ENCODE data around the gene TMUB2. TPM values are rescaled to one million over a fixed set of nuclear protein-coding genes. Genes with fewer than 3 reads are reported as not detected.
A peak's percentile ranks its signal among the peaks of the same experiment; 100 is the strongest.

The TMUB2 gene
- total RNA-seq, 1 experiment from 2014 or later = 25.1 TPM

DNA sequence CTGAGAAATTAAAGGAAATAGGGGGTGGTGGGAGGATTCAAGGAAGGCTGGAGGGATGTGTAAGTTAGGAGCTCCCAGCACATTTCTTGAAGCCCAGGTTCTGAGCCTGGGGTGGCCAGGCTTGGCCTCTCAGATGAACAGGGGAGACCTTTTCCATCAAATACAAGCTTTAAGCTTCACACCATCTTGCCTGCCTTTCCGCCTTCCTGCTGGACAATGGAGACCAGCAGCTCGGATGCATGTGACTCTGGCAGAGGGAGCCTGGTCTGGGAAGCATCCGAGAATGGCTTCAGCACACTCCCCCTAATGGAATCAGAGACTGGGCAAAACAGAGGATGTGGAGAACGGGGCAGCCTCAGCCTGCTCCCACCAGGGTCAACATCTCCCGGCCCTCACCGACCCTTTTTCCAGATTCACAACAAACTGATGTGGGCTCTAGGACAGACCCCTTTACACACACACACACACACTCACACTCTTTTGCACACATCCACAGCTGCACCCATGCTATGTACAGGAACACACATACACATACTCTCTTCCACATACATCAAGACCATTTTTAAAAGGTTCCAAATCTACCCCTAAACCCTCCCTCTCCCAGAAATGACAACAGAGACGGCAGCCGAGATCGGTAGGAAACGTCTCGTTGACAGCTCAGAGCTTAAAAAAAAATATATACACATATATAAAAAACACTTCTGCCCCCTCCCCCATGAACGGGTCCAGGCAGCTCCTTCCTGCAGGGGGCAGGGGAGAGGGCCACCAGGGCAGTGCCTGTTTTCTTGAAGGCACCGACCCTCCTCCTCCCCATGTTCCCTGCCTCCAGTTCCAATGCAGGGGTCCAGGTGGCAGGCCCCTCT lies 19.4 kb downstream of the TMUB2 start:
- no peak overlapping the region for H3K4me2 ChIP-seq (ENCODE audit: low read length)
- H3K27me3 ChIP-seq (ENCODE audit: insufficient read depth, low read length) = no peaks in the 10 kb centered on the region
- peaks cover 50 to 82% of the 10 kb centered on the region in 2 experiments for H3K4me1 ChIP-seq (ENCODE audit: control insufficient read depth in 1 of 2, insufficient read depth in 2 of 2, low read length in 2 of 2)
- H3K79me2 ChIP-seq (ENCODE audit: insufficient read depth, low read length) = peaks cover 11% of the 10 kb centered on the region; the same call in 1 of the 2 replicates
- TF ChIP-seq, protein P1, sequence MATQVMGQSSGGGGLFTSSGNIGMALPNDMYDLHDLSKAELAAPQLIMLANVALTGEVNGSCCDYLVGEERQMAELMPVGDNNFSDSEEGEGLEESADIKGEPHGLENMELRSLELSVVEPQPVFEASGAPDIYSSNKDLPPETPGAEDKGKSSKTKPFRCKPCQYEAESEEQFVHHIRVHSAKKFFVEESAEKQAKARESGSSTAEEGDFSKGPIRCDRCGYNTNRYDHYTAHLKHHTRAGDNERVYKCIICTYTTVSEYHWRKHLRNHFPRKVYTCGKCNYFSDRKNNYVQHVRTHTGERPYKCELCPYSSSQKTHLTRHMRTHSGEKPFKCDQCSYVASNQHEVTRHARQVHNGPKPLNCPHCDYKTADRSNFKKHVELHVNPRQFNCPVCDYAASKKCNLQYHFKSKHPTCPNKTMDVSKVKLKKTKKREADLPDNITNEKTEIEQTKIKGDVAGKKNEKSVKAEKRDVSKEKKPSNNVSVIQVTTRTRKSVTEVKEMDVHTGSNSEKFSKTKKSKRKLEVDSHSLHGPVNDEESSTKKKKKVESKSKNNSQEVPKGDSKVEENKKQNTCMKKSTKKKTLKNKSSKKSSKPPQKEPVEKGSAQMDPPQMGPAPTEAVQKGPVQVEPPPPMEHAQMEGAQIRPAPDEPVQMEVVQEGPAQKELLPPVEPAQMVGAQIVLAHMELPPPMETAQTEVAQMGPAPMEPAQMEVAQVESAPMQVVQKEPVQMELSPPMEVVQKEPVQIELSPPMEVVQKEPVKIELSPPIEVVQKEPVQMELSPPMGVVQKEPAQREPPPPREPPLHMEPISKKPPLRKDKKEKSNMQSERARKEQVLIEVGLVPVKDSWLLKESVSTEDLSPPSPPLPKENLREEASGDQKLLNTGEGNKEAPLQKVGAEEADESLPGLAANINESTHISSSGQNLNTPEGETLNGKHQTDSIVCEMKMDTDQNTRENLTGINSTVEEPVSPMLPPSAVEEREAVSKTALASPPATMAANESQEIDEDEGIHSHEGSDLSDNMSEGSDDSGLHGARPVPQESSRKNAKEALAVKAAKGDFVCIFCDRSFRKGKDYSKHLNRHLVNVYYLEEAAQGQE (IDR thresholded peaks at IDR 0.05; ENCODE audit: low read depth) = no peak
- TF ChIP-seq, protein P2, sequence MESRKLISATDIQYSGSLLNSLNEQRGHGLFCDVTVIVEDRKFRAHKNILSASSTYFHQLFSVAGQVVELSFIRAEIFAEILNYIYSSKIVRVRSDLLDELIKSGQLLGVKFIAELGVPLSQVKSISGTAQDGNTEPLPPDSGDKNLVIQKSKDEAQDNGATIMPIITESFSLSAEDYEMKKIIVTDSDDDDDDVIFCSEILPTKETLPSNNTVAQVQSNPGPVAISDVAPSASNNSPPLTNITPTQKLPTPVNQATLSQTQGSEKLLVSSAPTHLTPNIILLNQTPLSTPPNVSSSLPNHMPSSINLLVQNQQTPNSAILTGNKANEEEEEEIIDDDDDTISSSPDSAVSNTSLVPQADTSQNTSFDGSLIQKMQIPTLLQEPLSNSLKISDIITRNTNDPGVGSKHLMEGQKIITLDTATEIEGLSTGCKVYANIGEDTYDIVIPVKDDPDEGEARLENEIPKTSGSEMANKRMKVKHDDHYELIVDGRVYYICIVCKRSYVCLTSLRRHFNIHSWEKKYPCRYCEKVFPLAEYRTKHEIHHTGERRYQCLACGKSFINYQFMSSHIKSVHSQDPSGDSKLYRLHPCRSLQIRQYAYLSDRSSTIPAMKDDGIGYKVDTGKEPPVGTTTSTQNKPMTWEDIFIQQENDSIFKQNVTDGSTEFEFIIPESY (IDR thresholded peaks at IDR 0.05; ENCODE audit: extremely low read depth, insufficient replicate concordance, low read length) = no peak
- TF ChIP-seq POLR2AphosphoS5 (IDR thresholded peaks at IDR 0.05; ENCODE audit: low read depth, low read length) (0 out of 2 replicates have a peak, but pooled peaks have one; percentile 15), YY1 (IDR thresholded peaks at IDR 0.05; ENCODE audit: extremely low read depth, insufficient replicate concordance, low read depth, low read length) (no peak), SRF (IDR thresholded peaks at IDR 0.05; ENCODE audit: low read depth) (no peak), POLR2A (IDR thresholded peaks at IDR 0.05; ENCODE audit: borderline replicate concordance, extremely low read depth, insufficient read depth, insufficient read length) (no peak), SIN3A (IDR thresholded peaks at IDR 0.05; ENCODE audit: low read depth) (no peak), SP1 (IDR thresholded peaks at IDR 0.05; ENCODE audit: low read depth) (no peak), RAD21 (IDR thresholded peaks at IDR 0.05; ENCODE audit: low read depth) (no peak), EGR1 (IDR thresholded peaks at IDR 0.05; ENCODE audit: low read depth) (no peak), EZH2phosphoT487 (IDR thresholded peaks at IDR 0.05; ENCODE audit: borderline replicate concordance) (no peak)
- TF ChIP-seq, protein P3, sequence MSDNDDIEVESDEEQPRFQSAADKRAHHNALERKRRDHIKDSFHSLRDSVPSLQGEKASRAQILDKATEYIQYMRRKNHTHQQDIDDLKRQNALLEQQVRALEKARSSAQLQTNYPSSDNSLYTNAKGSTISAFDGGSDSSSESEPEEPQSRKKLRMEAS (IDR thresholded peaks at IDR 0.05) = no peak
- TF ChIP-seq, protein P4, sequence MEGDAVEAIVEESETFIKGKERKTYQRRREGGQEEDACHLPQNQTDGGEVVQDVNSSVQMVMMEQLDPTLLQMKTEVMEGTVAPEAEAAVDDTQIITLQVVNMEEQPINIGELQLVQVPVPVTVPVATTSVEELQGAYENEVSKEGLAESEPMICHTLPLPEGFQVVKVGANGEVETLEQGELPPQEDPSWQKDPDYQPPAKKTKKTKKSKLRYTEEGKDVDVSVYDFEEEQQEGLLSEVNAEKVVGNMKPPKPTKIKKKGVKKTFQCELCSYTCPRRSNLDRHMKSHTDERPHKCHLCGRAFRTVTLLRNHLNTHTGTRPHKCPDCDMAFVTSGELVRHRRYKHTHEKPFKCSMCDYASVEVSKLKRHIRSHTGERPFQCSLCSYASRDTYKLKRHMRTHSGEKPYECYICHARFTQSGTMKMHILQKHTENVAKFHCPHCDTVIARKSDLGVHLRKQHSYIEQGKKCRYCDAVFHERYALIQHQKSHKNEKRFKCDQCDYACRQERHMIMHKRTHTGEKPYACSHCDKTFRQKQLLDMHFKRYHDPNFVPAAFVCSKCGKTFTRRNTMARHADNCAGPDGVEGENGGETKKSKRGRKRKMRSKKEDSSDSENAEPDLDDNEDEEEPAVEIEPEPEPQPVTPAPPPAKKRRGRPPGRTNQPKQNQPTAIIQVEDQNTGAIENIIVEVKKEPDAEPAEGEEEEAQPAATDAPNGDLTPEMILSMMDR (IDR thresholded peaks at IDR 0.05 in 2 of 3, conservative IDR thresholded peaks at IDR 0.05 in 1 of 3; ENCODE audit: borderline replicate concordance in 1 of 3, insufficient read depth in 1 of 3, low read depth in 2 of 3, low read length in 2 of 3) = peak in 2 of 3 experiments; percentile 22 to 46; a peak in 1 of 6 replicates
- intact Hi-C loops (cut with micrococcal nuclease) = no loop called here
- H3K9ac ChIP-seq (ENCODE audit: low read length) = no peak overlapping the region
- H3K27ac ChIP-seq (ENCODE audit: low read depth, low read length) = no peak overlapping the region; the same call in 1 of the 2 replicates
- H2AFZ ChIP-seq (ENCODE audit: low read depth, low read length, poor library complexity, severe bottlenecking) = no peak overlapping the region
- no peak for ATAC-seq
- no peaks in the 10 kb centered on the region for H4K20me1 ChIP-seq (ENCODE audit: insufficient read depth)
- no TSS peak for BruUV-seq (replicated peaks)
- ChIA-PET RAD21 (ENCODE audit: low non-redundant PET in 1 of 2, low total read pairs in 2 of 2, uncharacterized antibody in 2 of 2, unreplicated experiment in 2 of 2) (interaction anchor here in 1 of 2 experiments (0.7 kb wide), 1 partner anchor 95 kb away, joined by 3 read pairs; no protein-coding TSS in a partner anchor), CTCF (interaction anchor here (0.7 to 2.6 kb wide), 4 partner anchors 12 to 125 kb away, joined by 3 to 11 read pairs (median 6); partner anchors contain the start of gene UBTF), POLR2A (interaction anchor here (0.6 kb wide), 1 partner anchor 16 kb away, joined by 3 read pairs; no protein-coding TSS in a partner anchor)
- H3K4me3 ChIP-seq (replicated peaks in 1 of 2; ENCODE audit: low read depth in 1 of 2, low read length in 2 of 2) = no peak overlapping the region
- DNase-seq (ENCODE audit: low read depth, low spot score) = no peak
- H3K9me3 ChIP-seq (ENCODE audit: control insufficient read depth in 1 of 2, insufficient read depth in 1 of 2, low read depth in 1 of 2, low read length in 2 of 2) = no peaks in the 10 kb centered on the region
- no peaks in the 10 kb centered on the region for H3K9me2 ChIP-seq (ENCODE audit: insufficient read depth)
- peaks cover 6 to 28% of the 10 kb centered on the region in 2 experiments; a peak in 3 of 4 replicates for H3K36me3 ChIP-seq (ENCODE audit: control insufficient read depth in 1 of 2, insufficient read depth in 2 of 2, low read length in 2 of 2)
